Keratinocyte (primary cell): ENCODE data around the gene SFMBT2. TPM values are rescaled to one million over a fixed set of nuclear protein-coding genes. Genes with fewer than 3 reads are reported as not detected.

Experiments
- DNase-seq: peaks from one replicate; pipeline ENCODE4 v3.0.0-alpha.2; 2011; ENCODE audit warnings: low read depth, missing footprints, low spot score
- FAIRE-seq: peaks from 2 replicates; lab custom pipeline; 2011; peaks lifted over from hg19 to GRCh38; lab: Jason Lieb, UNC
- H2AFZ ChIP-seq: 2 replicates; pipeline ENCODE4 v1.6.0; 2012; ENCODE audit warnings: low read length, control low read depth, inconsistent platforms; ENCODE audit not compliant: control insufficient read depth
- H3K27ac ChIP-seq: 2 replicates; pipeline ENCODE4 v1.5.1; 2011; ENCODE audit warnings: low read length; ENCODE audit not compliant: control insufficient read depth, insufficient read depth
- H3K27me3 ChIP-seq: 3 replicates; pipeline ENCODE4 v1.6.0; 2011; ENCODE audit warnings: low read length; ENCODE audit not compliant: control insufficient read depth, insufficient read depth; ENCODE audit errors: extremely low read depth
- H3K36me3 ChIP-seq, 2 experiments: 2 replicates in 1 of 2; 3 replicates in 1 of 2; pipeline ENCODE4 v1.5.1; 2011; ENCODE audit warnings: low read length in 2 of 2, mild to moderate bottlenecking in 1 of 2; ENCODE audit not compliant: control insufficient read depth in 2 of 2, insufficient read depth in 2 of 2; ENCODE audit errors: extremely low read depth in 1 of 2
- H3K4me1 ChIP-seq: 3 replicates; pipeline ENCODE4 v1.5.1; 2011; ENCODE audit warnings: low read length; ENCODE audit not compliant: control insufficient read depth, insufficient read depth; ENCODE audit errors: extremely low read depth
- H3K4me2 ChIP-seq: 3 replicates; pipeline ENCODE4 v1.6.0; 2011; ENCODE audit warnings: low read depth, low read length; ENCODE audit not compliant: control insufficient read depth, insufficient read depth; ENCODE audit errors: extremely low read depth
- H3K4me3 ChIP-seq, 3 experiments: fragments of 200-600 bp in 1 of 3; sonication (generic) in 1 of 3; 2 replicates in 2 of 3; 3 replicates in 1 of 3; pipeline ENCODE4 v1.5.1; 2011 to 2016; ENCODE audit warnings: low read length in 3 of 3, mild to moderate bottlenecking in 3 of 3, control low read depth in 2 of 3, inconsistent platforms in 1 of 3, low read depth in 1 of 3, mixed read lengths in 1 of 3, mixed run types in 1 of 3, moderate library complexity in 1 of 3; ENCODE audit not compliant: control insufficient read depth in 2 of 3, insufficient read depth in 2 of 3; ENCODE audit errors: extremely low read depth in 1 of 3
- H3K79me2 ChIP-seq: 2 replicates; pipeline ENCODE4 v1.6.0; 2012; ENCODE audit warnings: low read length; ENCODE audit not compliant: control insufficient read depth, insufficient read depth
- H3K9ac ChIP-seq: 3 replicates; pipeline ENCODE4 v1.6.0; 2011; ENCODE audit warnings: low read length; ENCODE audit not compliant: control insufficient read depth, insufficient read depth; ENCODE audit errors: extremely low read depth
- H3K9me1 ChIP-seq: 3 replicates; pipeline ENCODE4 v1.6.0; 2011; ENCODE audit warnings: low read length; ENCODE audit not compliant: control insufficient read depth, insufficient read depth; ENCODE audit errors: extremely low read depth
- H3K9me3 ChIP-seq: 2 replicates; pipeline ENCODE4 v1.5.1; 2012; ENCODE audit warnings: low read depth, low read length; ENCODE audit not compliant: control insufficient read depth
- H4K20me1 ChIP-seq: 3 replicates; pipeline ENCODE4 v1.6.0; 2011; ENCODE audit warnings: low read length; ENCODE audit not compliant: control insufficient read depth, insufficient read depth; ENCODE audit errors: extremely low read depth
- CTCF ChIP-seq, 3 experiments: IDR thresholded peaks in 1 of 3; conservative IDR thresholded peaks in 1 of 3; optimal IDR thresholded peaks in 1 of 3; 2 replicates in 2 of 3; 3 replicates in 1 of 3; pipeline versions ENCODE3 to v1.5.1; 2011; ENCODE audit warnings: low read length in 3 of 3, mild to moderate bottlenecking in 3 of 3, moderate library complexity in 2 of 3, control low read depth in 1 of 3, inconsistent platforms in 1 of 3; ENCODE audit not compliant: insufficient read depth in 2 of 3; ENCODE audit errors: extremely low read depth in 1 of 3
- EZH2 ChIP-seq: IDR thresholded peaks from one replicate; pipeline ENCODE4 v1.6.1; 2012; ENCODE audit warnings: inconsistent platforms, mild to moderate bottlenecking, low read length, moderate library complexity
- dilution Hi-C: fragments of 300-500 bp; cut with MboI; formaldehyde crosslinking; loops from one replicate; pipeline ENCODE4 v1.7.0; 2020; ENCODE audit warnings: low sequenced_read_pairs; ENCODE audit not compliant: extremely low pct_ligation_motif_present
- polyA plus RNA-seq, 5 experiments: library from polyadenylated mRNA; depleted of rRNA in 3 of 5; stranded (reverse) in 3 of 5; stranded (forward) in 1 of 5; unstranded in 1 of 5; fragments of >200 nt; gene quantifications; 1 replicate in 1 of 5; 2 replicates in 3 of 5; 3 replicates in 1 of 5; pipeline versions ENCODE4 v1.2.1 to v1.2.3, GENCODE V29; 2011 to 2012; ENCODE audit warnings: missing spikeins in 2 of 5, low read depth in 1 of 5, low replicate concordance in 1 of 5

Gene SFMBT2
- polyA plus RNA-seq, 1 donor (not counting 4 experiments of a cell fraction or from before 2014, with no cell fraction given), result 0.71 TPM

- H3K4me2 ChIP-seq, result no peak overlapping the region
- no peak overlapping the region for H3K9ac ChIP-seq
- H3K9me3 ChIP-seq, result no peaks in the 10 kb centered on the region
- no peak overlapping the region for H2AFZ ChIP-seq
- H3K27me3 ChIP-seq, result no peaks in the 10 kb centered on the region
- H3K27ac ChIP-seq, result no peak overlapping the region
- FAIRE-seq, result no peak
- TF ChIP-seq CTCF (optimal IDR thresholded peaks at IDR 0.05 in 1 of 3, IDR thresholded peaks at IDR 0.05 in 1 of 3, conservative IDR thresholded peaks at IDR 0.05 in 1 of 3; ENCODE audit: extremely low read depth in 1 of 3, insufficient read depth in 2 of 3, low read length in 3 of 3) (no peak), EZH2 (no peak)
- H3K4me3 ChIP-seq, result no peak overlapping the region
- H3K9me1 ChIP-seq, result no peaks in the 10 kb centered on the region
- H3K79me2 ChIP-seq, result no peaks in the 10 kb centered on the region
- DNase-seq, result no peak
- no peaks in the 10 kb centered on the region for H3K36me3 ChIP-seq
- no peaks in the 10 kb centered on the region for H4K20me1 ChIP-seq
- dilution Hi-C loops, result no loop called here
- peaks cover 3% of the 10 kb centered on the region for H3K4me1 ChIP-seq
Observed at GRCh38 chr10:7317786-7318446, 92.9 kb downstream of the SFMBT2 start.

GRCh38 chr10:7316839-7317238, 94.0 kb downstream of the SFMBT2 start:
- H3K27ac ChIP-seq, result no peak overlapping the region
- H3K9ac ChIP-seq, result no peak overlapping the region
- H3K27me3 ChIP-seq, result no peaks in the 10 kb centered on the region
- no peaks in the 10 kb centered on the region for H3K9me3 ChIP-seq
- no peaks in the 10 kb centered on the region for H3K36me3 ChIP-seq
- no peaks in the 10 kb centered on the region for H3K9me1 ChIP-seq
- H3K4me2 ChIP-seq, result no peak overlapping the region
- peaks cover 3% of the 10 kb centered on the region for H3K4me1 ChIP-seq
- H3K79me2 ChIP-seq, result no peaks in the 10 kb centered on the region
- no peaks in the 10 kb centered on the region for H4K20me1 ChIP-seq
- no peak overlapping the region for H3K4me3 ChIP-seq
- DNase-seq (no peak), FAIRE-seq (no peak)
- dilution Hi-C loops, result no loop called here
- H2AFZ ChIP-seq, result no peak overlapping the region
- no peak for TF ChIP-seq EZH2
- TF ChIP-seq CTCF (optimal IDR thresholded peaks at IDR 0.05 in 1 of 3, IDR thresholded peaks at IDR 0.05 in 1 of 3, conservative IDR thresholded peaks at IDR 0.05 in 1 of 3; ENCODE audit: extremely low read depth in 1 of 3, insufficient read depth in 2 of 3, low read length in 3 of 3), result no peak
